ENCODE data around the gene EXOC3. TPM values are rescaled to one million over a fixed set of nuclear protein-coding genes. Genes with fewer than 3 reads are reported as not detected.
A peak's percentile ranks its signal among the peaks of the same experiment; 100 is the strongest.
"Not testable (repeated sequence)": the region's sequence is repeated elsewhere in the genome, so short reads cannot be mapped to it uniquely, and the experiment has no call there.

The EXOC3 gene
- total RNA-seq, 1 experiment from 2014 or later = 52.4 TPM

DNA sequence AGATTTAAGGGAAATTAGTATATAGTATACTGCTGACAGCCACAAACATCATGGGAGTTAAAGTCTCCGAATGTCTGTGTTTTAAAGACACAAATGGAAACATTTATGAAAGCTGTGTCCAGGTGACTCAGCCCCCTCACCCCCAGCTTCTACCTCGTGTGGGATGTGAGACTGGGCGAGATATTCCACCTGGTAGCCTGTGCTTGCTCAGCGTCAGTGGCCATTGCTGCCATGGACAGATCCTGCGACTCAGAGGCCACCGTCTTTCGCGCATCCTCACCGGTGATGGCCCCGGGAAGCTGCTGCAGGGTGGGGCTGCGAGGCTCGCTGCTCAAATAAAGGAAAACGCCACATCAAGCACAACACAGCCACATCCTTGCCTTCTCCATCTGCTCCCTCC is 31.2 kb upstream of the EXOC3 start:
- CTCF ChIA-PET = no interaction called here
- H3K27ac ChIP-seq (ENCODE audit: low read depth, low read length) = no peak overlapping the region
- no peaks in the 10 kb centered on the region for H3K36me3 ChIP-seq (ENCODE audit: control insufficient read depth in 1 of 2, insufficient read depth in 2 of 2, low read length in 2 of 2)
- peaks cover 16 to 52% of the 10 kb centered on the region in 2 experiments; a peak in 3 of 4 replicates for H3K4me1 ChIP-seq (ENCODE audit: control insufficient read depth in 1 of 2, insufficient read depth in 2 of 2, low read length in 2 of 2)
- RAD21 ChIA-PET (ENCODE audit: low non-redundant PET in 1 of 2, low total read pairs in 2 of 2, uncharacterized antibody in 2 of 2, unreplicated experiment in 2 of 2) = no interaction called here
- H4K20me1 ChIP-seq (ENCODE audit: insufficient read depth) = no peaks in the 10 kb centered on the region
- H3K4me3 ChIP-seq (replicated peaks in 1 of 2; ENCODE audit: low read depth in 1 of 2, low read length in 2 of 2) = no peak overlapping the region
- H3K9ac ChIP-seq (ENCODE audit: low read length) = no peak overlapping the region
- no peaks in the 10 kb centered on the region for H3K9me2 ChIP-seq (ENCODE audit: insufficient read depth)
- no peak overlapping the region for H2AFZ ChIP-seq (ENCODE audit: low read depth, low read length, poor library complexity, severe bottlenecking)
- H3K79me2 ChIP-seq (ENCODE audit: insufficient read depth, low read length) = no peaks in the 10 kb centered on the region
- no peak overlapping the region for H3K4me2 ChIP-seq (ENCODE audit: low read length)
- TF ChIP-seq ELF1 (IDR thresholded peaks at IDR 0.05; ENCODE audit: borderline replicate concordance, low read depth) (no peak), EGR1 (IDR thresholded peaks at IDR 0.05; ENCODE audit: low read depth) (no peak), SP1 (IDR thresholded peaks at IDR 0.05; ENCODE audit: low read depth) (no peak), CBX3 (IDR thresholded peaks at IDR 0.05; ENCODE audit: low read depth) (no peak), ZFX (IDR thresholded peaks at IDR 0.05) (no peak), JUND (IDR thresholded peaks at IDR 0.05) (no peak)
- POLR2A ChIA-PET = no interaction called here
- H3K27me3 ChIP-seq (ENCODE audit: insufficient read depth, low read length) = no peaks in the 10 kb centered on the region
- ATAC-seq = no peak
- no TSS peak for BruUV-seq (replicated peaks)
- H3K9me3 ChIP-seq (ENCODE audit: control insufficient read depth in 1 of 2, insufficient read depth in 1 of 2, low read depth in 1 of 2, low read length in 2 of 2) = no peaks in the 10 kb centered on the region
- intact Hi-C loops (cut with micrococcal nuclease) = no loop called here
- no peak for DNase-seq (ENCODE audit: low read depth, low spot score)

DNA sequence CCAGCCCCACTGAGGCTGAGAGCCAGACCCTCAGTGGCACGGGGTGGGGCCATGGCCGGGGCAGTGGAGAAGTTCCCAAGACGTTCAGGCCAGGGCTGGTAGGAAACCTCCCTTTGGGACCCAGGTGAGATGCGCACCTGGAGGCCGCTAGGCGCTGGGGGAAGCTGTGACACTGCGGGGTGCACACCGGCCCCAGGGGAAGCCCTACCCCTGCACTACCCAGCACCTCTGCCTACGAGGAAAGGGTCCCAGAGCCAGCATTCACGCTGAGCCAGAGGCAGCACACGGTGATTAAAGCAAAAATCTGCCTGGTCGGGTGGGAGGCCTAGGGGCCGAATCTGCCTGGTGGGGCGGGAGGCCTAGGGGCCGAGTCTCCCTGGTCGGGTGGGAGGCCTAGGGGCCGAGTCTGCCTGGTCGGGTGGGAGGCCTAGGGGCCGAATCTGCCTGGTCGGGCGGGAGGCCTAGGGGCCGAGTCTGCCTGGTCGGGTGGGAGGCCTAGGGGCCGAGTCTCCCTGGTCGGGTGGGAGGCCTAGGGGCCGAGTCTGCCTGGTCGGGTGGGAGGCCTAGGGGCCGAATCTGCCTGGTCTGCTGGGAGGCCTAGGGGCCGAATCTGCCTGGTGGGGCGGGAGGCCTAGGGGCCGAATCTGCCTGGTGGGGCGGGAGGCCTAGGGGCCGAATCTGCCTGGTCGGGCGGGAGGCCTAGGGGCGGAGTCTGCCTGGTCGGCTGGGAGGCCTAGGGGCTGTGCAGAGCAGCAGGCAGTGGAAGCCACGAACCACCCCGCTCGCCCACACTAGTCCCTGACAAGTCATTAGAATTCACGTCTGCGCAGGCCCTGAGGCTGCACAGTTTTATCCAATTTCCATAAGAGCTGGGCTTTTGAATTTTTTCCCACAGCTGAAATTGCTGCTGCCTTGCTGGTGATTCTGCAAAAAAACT is 27.7 kb upstream of the EXOC3 start:
- H4K20me1 ChIP-seq (ENCODE audit: insufficient read depth); H3K4me2 ChIP-seq (ENCODE audit: low read length); H3K79me2 ChIP-seq (ENCODE audit: insufficient read depth, low read length); DNase-seq (ENCODE audit: low read depth, low spot score); BruUV-seq (replicated peaks); H3K9me2 ChIP-seq (ENCODE audit: insufficient read depth); H3K9me3 ChIP-seq (ENCODE audit: control insufficient read depth in 1 of 2, insufficient read depth in 1 of 2, low read depth in 1 of 2, low read length in 2 of 2); intact Hi-C loops (cut with micrococcal nuclease); RAD21 ChIA-PET (ENCODE audit: low non-redundant PET in 1 of 2, low total read pairs in 2 of 2, uncharacterized antibody in 2 of 2, unreplicated experiment in 2 of 2); ATAC-seq; H3K4me3 ChIP-seq (replicated peaks in 1 of 2; ENCODE audit: low read depth in 1 of 2, low read length in 2 of 2); H2AFZ ChIP-seq (ENCODE audit: low read depth, low read length, poor library complexity, severe bottlenecking); H3K9ac ChIP-seq (ENCODE audit: low read length); H3K36me3 ChIP-seq (ENCODE audit: control insufficient read depth in 1 of 2, insufficient read depth in 2 of 2, low read length in 2 of 2); H3K27me3 ChIP-seq (ENCODE audit: insufficient read depth, low read length): not testable (repeated sequence)
- CTCF ChIA-PET = interaction anchor here (0.8 to 2.5 kb wide), 8 partner anchors 10 to 98 kb away, joined by 3 to 18 read pairs (median 6); partner anchors contain the start of gene EXOC3
- POLR2A ChIA-PET = interaction anchor here (0.8 kb wide), 2 partner anchors 9 to 15 kb away, joined by 3 read pairs; no protein-coding TSS in a partner anchor
- Histone ChIP-seq H3K4me1 (ENCODE audit: control insufficient read depth in 1 of 2, insufficient read depth in 2 of 2, low read length in 2 of 2) (peaks cover 16 to 36% of the 10 kb centered on the region in 2 experiments; a peak in 3 of 4 replicates), H3K27ac (ENCODE audit: low read depth, low read length) (peak overlapping the region; percentile 24; the same call in 1 of the 2 replicates)
